HG03095 (cell line): ENCODE measurements around the gene TRA2A.

Experiments
- ATAC-seq: cut with Tn5 transposase; IDR thresholded peaks from one replicate; pipeline ENCODE4 v1.9.1; 2021; ENCODE audit warnings: moderate library complexity; ENCODE audit not compliant: unreplicated experiment

TRA2A gene

GRCh38 chr7:23471106-23471859 lies 60.5 kb downstream of the TRA2A start:
- ATAC-seq = no peak

- ATAC-seq = no peak
These were observed 61.3 kb downstream of the TRA2A start, which contains the start of gene IGF2BP3 for GRCh38 chr7:23470330-23471105. Gene IGF2BP3 (minus strand): TSS chr7:23470491. CDS start chr7:23470110, 381 bp downstream.

GRCh38 chr7:23469961-23470250 lies 61.9 kb downstream of the TRA2A start:
- no peak for ATAC-seq

GRCh38 chr7:23469150-23469960 lies 62.4 kb downstream of the TRA2A start:
- no peak for ATAC-seq

GRCh38 chr7:23468526-23469149 lies 63.1 kb downstream of the TRA2A start:
- no peak for ATAC-seq

GRCh38 chr7:23467806-23468525 lies 63.8 kb downstream of the TRA2A start:
- no peak for ATAC-seq

- no peak for ATAC-seq
These were observed 64.4 kb downstream of the TRA2A start for GRCh38 chr7:23467291-23467805.

GRCh38 chr7:23462846-23463245 lies 68.9 kb downstream of the TRA2A start:
- no peak for ATAC-seq

GRCh38 chr7:23458044-23458443 lies 73.7 kb downstream of the TRA2A start:
- ATAC-seq = no peak

GRCh38 chr7:23456093-23456492 lies 75.7 kb downstream of the TRA2A start:
- ATAC-seq = no peak

GRCh38 chr7:23454881-23455526 lies 76.8 kb downstream of the TRA2A start:
- no peak for ATAC-seq
